COLO829 (cell line): ENCODE results near the gene SUSD2.
A peak's percentile ranks its signal among the peaks of the same experiment; 100 is the strongest.
"Not testable (repeated sequence)": the region's sequence is repeated elsewhere in the genome, so short reads cannot be mapped to it uniquely, and the experiment has no call there.

Source experiments
- DNase-seq: peaks from one replicate; pipeline ENCODE4 v3.0.0; 2012; ENCODE audit warnings: low spot score

Gene SUSD2

GRCh38 chr22:24189249-24190158, 8.2 kb downstream of the SUSD2 start:
- DNase-seq = peak; percentile 94

- DNase-seq = no peak
Observed at GRCh38 chr22:24190159-24190540, 8.9 kb downstream of the SUSD2 start.

- no peak for DNase-seq
Observed at GRCh38 chr22:24190596-24191208, 9.4 kb downstream of the SUSD2 start.

GRCh38 chr22:24191381-24191841, 10.1 kb downstream of the SUSD2 start:
- DNase-seq = no peak

GRCh38 chr22:24191893-24192292, 10.6 kb downstream of the SUSD2 start:
- DNase-seq = no peak

GRCh38 chr22:24198682-24199052, 17.4 kb downstream of the SUSD2 start:
- DNase-seq = no peak

- DNase-seq = no peak
Observed at GRCh38 chr22:24200619-24201212, 19.4 kb downstream of the SUSD2 start.

- no peak for DNase-seq
Observed at GRCh38 chr22:24201681-24202614, 20.7 kb downstream of the SUSD2 start.

GRCh38 chr22:24203856-24204255, 22.6 kb downstream of the SUSD2 start:
- DNase-seq = not testable (repeated sequence)

GRCh38 chr22:24205438-24206195, 24.3 kb downstream of the SUSD2 start:
- no peak for DNase-seq

GRCh38 chr22:24206460-24207263, 25.4 kb downstream of the SUSD2 start:
- DNase-seq = not testable (repeated sequence)

GRCh38 chr22:24207264-24208011, 26.2 kb downstream of the SUSD2 start:
- DNase-seq = no peak

GRCh38 chr22:24208012-24208749, 26.9 kb downstream of the SUSD2 start:
- peak; percentile 92 for DNase-seq

- no peak for DNase-seq
Observed at GRCh38 chr22:24209016-24209415, 27.7 kb downstream of the SUSD2 start.

GRCh38 chr22:24209687-24210086, 28.4 kb downstream of the SUSD2 start:
- DNase-seq = no peak

- DNase-seq = not testable (repeated sequence)
Observed at GRCh38 chr22:24210409-24210808, 29.1 kb downstream of the SUSD2 start.

- DNase-seq = not testable (repeated sequence)
Observed at GRCh38 chr22:24211716-24212115, 30.4 kb downstream of the SUSD2 start.

- not testable (repeated sequence) for DNase-seq
Observed at GRCh38 chr22:24213111-24213510, 31.8 kb downstream of the SUSD2 start.
